DND-41 (cell line): ENCODE measurements around the gene GRAMD2B.

ENCODE experiments used
- CTCF ChIP-seq: IDR thresholded peaks from 2 replicates; pipeline ENCODE4 v1.5.1; 2012; ENCODE audit warnings: borderline replicate concordance, low read length, moderate library complexity, mild to moderate bottlenecking; ENCODE audit not compliant: poor library complexity, severe bottlenecking; ENCODE audit errors: extremely low read depth
- EZH2 ChIP-seq: IDR thresholded peaks from 3 replicates; pipeline ENCODE4 v1.6.1; 2012; ENCODE audit warnings: borderline replicate concordance, low read depth, mild to moderate bottlenecking, moderate library complexity, low read length, inconsistent platforms; ENCODE audit not compliant: severe bottlenecking

GRCh38 chr5:126542441-126542840, 119.2 kb downstream of the GRAMD2B start:
- no peak for TF ChIP-seq CTCF
- no peak for TF ChIP-seq EZH2
